Measurements from ENCODE around the gene C5orf22.

GRCh38 chr5:31568302-31568835, 36.3 kb downstream of the C5orf22 start:
- TF ChIP-seq CTCF (IDR thresholded peaks at IDR 0.05), result no peak
- TF ChIP-seq ZFX (IDR thresholded peaks at IDR 0.05; ENCODE audit: borderline replicate concordance), result no peak

All from 22Rv1 (cell line).